Diencephalon (tissue), 1 donor: ENCODE data around the gene OTUD1. TPM values are rescaled to one million over a fixed set of nuclear protein-coding genes. Genes with fewer than 3 reads are reported as not detected.

Experiments used
- small RNA-seq: library from RNA; depleted of rRNA; stranded (forward); fragments of <200 nt; gene quantifications from one replicate; pipeline ENCODE3, GENCODE V24; 2014
- total RNA-seq: library from RNA; depleted of rRNA; stranded (reverse); fragments of >200 nt; gene quantifications from one replicate; pipeline ENCODE4 v1.2.3, GENCODE V29; 2014

Gene OTUD1, protein sequence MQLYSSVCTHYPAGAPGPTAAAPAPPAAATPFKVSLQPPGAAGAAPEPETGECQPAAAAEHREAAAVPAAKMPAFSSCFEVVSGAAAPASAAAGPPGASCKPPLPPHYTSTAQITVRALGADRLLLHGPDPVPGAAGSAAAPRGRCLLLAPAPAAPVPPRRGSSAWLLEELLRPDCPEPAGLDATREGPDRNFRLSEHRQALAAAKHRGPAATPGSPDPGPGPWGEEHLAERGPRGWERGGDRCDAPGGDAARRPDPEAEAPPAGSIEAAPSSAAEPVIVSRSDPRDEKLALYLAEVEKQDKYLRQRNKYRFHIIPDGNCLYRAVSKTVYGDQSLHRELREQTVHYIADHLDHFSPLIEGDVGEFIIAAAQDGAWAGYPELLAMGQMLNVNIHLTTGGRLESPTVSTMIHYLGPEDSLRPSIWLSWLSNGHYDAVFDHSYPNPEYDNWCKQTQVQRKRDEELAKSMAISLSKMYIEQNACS
- total RNA-seq, result 17.1 TPM

DNA sequence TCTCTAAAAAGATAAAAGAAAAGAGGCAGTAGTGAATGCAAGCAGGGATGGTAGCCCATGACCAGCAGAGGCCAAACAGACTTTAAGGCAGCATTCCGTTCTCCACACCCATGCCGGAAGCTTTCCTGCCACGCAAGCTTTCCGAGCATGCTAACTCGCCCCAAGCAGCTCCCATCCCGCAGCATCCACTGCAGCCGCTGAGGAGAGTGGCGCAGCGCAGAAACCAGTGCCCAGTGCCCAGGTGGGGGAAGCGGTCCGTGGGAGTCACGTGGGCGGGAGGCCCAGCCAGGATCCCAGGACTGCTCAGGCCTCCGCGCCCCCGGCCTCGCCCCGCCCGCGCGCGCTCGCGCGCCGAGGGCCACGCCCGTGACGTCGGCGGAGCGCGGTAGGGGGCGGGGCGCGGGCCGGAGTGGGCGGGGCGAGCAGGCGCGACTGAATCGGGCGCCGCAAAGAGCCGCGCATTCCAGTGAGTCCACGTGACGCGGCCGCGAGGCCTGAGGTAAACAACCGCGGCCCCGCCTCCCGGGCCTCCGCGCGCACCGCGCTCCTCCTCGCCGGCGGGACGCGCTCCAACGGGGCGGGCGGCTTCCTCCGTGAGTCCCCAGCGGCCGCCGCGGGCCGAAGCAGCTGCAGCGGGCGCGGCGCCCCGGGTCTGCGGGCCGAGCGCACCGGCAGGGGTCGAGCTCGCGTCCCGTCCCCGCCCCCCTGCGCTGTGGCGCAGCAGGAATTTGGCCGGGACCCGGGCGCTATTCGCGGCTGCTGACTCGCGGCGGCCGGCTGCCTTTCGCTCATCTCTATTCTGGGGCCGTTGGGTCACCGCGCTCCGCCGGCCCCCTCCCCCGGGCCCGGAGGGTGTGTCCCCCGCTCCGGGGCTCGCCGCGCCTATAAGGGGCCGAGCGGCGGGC is at the start of gene OTUD1:
Gene OTUD1 (plus strand): TSS at position 529 of the 905 bp plus-strand sequence. CDS start 383 bp downstream, outside the sequence.

Small RNAs within 50 kb of the gene (small RNA-seq; reads per million reads assigned to genes)
- not detected for gene MIR1254-2

Other genes with a start within 250 kb of the OTUD1 start
- gene PTF1A, start 246.8 kb upstream of the OTUD1 start, total RNA-seq, result not detected
- gene C10orf67, start 94.3 kb upstream of the OTUD1 start, total RNA-seq, result 1.2 TPM